GM19467 (cell line): ENCODE measurements around the gene CHRND.
A peak's percentile ranks its signal among the peaks of the same experiment; 100 is the strongest.

Experiments used
- ATAC-seq: cut with Tn5 transposase; IDR thresholded peaks from one replicate; pipeline ENCODE4 v1.9.1; 2021; ENCODE audit warnings: mild to moderate bottlenecking, moderate library complexity; ENCODE audit not compliant: unreplicated experiment

Gene CHRND

DNA sequence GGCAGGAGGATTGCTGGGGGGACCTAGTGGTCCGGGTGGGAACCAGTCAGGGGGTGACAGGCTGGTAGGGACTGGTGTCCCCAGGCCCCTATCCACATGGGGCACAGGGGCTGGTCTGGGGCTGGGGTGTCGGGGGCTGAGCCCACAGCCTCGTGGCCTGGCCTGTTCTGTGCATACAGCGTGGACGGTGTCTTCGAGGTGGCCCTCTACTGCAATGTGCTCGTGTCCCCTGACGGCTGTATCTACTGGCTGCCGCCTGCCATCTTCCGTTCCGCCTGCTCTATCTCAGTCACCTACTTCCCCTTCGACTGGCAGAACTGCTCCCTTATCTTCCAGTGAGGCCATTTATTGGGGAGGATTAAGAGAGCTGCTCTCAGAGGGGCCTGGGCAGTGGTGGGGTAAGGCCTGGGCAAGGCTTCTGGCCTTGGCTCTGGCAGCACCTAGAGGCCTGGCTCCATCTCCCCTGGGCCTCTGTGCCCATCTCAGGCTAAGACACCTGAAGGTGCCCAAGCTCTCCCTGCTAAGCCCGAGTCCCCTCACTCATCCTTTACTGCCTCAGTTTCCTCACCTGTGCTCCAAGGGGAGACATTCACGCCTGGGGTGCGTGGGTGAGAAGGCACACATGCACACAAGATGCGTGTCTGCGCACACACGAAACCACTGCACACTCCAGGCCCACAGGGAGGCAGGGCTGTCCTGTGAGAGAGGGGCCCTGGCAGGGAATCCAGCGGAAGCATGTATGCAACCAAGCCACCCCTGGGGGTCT is 15.4 kb downstream of the CHRND start:
- ATAC-seq, result no peak

DNA sequence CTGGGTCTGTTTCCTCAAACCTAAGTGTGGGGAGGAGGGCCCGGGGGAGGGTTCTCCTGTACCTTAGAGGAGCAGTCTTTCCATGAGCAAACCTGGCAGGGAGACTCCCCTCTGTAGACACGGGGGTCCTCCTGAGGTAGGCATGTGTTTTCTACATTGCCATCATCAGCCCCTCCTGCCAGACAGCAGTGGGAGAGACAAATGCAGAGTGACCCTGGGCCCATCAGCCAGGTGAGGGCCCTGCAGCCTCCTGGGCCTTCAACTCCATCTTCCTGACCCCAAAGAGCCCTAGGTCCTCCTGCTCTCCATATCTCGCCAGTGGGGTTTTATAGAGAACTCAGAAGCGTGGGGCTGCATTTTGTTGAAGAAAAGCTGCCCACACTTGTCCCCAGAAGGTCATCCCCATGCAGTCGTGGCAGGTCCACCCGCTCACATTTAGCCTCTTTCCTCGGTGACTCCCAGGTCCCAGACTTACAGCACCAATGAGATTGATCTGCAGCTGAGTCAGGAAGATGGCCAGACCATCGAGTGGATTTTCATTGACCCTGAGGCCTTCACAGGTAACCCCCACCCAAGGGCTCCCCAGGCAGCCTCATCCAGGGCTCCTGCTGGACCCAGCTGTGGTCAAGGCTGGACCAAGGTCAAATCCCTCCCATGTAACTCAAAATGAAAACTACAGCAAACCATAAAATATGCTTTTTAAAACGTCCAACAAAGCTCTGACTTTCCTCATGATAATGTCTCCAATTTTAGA is 16.2 kb downstream of the CHRND start:
- no peak for ATAC-seq

DNA sequence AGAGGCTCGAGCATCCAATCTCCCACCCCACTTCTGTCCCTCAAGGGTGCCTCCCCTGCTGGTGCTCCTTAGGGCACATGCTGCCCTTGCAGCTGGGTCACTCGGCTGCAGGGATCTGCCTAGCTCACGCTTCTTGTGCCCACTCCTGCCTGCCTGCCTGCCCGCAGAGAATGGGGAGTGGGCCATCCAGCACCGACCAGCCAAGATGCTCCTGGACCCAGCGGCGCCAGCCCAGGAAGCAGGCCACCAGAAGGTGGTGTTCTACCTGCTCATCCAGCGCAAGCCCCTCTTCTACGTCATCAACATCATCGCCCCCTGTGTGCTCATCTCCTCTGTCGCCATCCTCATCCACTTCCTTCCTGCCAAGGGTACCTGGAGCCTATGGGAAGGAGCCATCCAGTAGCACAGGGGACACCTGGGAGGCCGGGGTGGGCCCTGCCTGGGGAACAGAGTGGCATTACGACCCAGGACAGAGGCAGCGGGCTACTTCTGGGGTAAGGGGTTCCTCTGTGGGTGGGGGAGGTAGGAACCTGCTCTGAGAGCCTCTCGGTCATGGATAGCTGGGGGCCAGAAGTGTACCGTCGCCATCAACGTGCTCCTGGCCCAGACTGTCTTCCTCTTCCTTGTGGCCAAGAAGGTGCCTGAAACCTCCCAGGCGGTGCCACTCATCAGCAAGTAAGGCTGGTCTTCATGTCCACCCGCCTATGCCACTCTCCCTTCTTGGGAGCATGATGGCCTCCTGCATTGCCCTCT is 16.9 kb downstream of the CHRND start:
- ATAC-seq, result no peak

DNA sequence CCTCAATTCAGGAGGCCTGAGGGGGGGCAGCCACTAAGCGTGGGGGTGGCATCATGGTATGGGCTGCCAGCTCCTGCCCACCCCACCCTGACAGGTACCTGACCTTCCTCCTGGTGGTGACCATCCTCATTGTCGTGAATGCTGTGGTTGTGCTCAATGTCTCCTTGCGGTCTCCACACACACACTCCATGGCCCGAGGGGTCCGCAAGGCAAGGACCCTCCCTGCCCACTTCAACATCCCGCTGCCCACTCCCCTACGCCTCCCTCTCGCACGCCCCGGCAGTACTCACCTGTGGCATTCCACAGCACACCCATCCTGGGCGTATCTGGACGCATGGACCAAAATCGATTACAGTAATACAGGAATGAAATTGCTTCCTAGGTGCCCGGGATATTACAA is 17.5 kb downstream of the CHRND start:
- ATAC-seq, result no peak

DNA sequence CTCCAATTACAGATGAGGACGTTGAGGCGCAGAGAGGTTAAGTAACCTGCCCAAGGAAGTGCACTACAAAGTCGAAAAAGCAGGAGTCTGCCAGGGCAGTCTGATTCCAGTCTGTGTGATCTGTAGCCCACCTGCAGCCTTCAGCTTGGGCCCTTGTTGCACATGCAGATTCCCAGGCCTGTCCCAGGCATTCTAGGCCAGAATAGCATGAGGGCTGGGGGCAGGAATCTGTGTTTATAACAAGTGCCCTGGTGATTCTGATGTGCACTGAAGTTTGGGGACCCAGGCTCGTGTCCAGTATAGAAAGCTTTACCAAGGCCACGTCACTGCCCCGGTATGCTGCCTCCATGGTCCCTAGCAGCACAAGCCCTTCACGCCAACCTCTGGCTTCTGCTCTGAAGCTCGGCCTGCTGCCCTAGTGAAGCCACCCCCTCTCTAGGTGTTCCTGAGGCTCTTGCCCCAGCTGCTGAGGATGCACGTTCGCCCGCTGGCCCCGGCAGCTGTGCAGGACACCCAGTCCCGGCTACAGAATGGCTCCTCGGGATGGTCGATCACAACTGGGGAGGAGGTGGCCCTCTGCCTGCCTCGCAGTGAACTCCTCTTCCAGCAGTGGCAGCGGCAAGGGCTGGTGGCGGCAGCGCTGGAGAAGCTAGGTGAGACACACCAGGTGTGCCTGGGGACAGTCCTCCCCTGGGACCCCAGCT is 18.1 kb downstream of the CHRND start:
- no peak for ATAC-seq

DNA sequence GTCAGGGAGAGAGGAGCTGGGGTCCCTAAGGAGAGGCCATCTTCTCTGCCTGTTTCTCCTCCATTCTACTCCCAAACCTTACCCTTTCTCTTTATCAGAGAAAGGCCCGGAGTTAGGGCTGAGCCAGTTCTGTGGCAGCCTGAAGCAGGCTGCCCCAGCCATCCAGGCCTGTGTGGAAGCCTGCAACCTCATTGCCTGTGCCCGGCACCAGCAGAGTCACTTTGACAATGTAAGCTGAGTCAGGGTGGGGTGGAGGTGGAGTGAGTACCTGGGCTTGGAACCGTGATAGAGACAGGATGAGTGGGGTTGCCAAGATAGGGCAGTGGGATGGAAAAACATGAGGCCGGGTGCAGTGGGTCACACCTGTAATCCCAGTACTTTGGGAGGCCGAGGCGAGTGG is 18.7 kb downstream of the CHRND start:
- no peak for ATAC-seq

DNA sequence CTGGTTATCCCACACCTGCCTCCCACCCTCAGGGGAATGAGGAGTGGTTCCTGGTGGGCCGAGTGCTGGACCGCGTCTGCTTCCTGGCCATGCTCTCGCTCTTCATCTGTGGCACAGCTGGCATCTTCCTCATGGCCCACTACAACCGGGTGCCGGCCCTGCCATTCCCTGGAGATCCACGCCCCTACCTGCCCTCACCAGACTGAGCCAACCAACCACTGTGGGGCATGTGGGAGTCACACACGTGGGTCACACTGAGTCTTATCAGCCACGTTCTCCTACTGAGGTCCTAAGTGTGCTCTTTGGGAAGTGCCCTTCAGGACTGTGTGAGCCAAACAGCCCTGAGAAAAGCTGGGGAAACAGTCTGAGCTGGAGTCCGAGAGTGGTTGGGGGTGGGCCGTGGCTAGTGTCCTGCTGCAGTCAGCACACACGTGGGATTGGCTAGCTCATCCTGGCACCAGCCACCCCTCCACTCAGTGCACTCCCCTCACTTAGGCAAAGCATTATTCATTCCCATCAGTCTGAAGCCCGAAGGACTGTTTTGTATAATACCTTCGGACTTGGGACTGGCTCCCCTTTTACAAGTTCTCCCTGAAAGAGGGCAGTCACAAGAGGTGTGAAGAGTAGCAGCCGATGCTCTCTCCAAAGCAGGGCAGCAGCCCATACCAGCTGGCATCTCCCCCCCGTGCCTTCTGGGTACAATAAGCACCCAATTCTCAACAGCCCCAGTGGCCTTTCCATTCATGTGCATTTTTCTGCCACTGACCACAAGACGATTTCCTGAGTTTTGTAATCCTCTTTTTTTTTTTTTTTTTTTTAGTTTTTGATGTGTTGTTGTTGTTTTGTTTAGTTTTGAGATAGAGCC is 19.8 kb downstream of the CHRND start:
- no peak for ATAC-seq

DNA sequence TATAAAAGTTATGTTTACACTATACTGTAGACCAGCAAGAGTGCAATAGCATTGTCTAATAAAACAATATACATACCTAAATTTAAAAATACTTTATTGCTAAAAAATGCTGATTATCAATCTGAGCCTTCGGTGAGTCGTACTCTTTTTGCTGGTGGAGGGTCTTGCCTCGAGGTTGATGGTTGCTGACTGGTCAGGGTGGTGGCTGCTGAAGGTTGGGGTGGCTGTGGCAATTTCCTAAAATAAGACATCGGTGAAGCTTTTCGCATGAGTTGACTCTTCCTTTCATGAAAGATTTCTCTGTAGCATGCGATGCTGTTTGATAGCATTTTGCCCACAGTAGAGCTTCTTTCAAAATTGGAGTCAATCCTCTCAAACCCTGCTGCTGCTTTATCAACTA is 22.0 kb downstream of the CHRND start:
- no peak for ATAC-seq

DNA sequence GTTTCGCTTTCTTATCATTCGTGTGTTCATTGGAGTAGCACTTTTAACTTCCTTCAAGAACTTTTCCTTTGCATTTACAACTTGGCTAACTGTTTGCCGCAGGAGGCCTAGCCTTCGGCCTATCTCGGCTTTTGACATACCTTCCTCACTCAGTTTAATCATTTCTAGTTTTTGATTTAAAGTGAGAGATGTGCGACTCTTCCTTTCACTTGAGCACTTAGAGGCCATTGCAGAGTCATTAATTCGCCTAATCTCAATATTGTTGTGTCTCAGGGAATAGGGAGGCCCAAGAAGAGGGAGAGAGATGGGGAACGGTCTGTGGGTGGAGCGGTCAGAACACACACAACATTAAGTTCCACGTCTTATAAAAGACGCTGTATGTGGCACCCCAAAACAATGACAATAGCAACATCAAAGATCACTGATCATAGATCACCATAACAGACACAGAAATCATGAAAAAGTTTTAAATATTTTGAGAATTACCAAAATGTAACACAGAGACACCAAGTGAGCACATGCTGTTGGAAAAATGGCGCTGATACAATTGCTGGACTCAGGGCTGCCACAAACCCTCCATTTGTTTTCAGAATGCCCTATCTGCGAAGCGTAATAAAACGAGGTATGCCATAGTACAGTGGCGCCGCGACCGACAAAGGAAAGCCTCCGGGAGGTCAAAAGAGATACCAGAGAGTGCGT is 23.8 kb downstream of the CHRND start:
- no peak for ATAC-seq

DNA sequence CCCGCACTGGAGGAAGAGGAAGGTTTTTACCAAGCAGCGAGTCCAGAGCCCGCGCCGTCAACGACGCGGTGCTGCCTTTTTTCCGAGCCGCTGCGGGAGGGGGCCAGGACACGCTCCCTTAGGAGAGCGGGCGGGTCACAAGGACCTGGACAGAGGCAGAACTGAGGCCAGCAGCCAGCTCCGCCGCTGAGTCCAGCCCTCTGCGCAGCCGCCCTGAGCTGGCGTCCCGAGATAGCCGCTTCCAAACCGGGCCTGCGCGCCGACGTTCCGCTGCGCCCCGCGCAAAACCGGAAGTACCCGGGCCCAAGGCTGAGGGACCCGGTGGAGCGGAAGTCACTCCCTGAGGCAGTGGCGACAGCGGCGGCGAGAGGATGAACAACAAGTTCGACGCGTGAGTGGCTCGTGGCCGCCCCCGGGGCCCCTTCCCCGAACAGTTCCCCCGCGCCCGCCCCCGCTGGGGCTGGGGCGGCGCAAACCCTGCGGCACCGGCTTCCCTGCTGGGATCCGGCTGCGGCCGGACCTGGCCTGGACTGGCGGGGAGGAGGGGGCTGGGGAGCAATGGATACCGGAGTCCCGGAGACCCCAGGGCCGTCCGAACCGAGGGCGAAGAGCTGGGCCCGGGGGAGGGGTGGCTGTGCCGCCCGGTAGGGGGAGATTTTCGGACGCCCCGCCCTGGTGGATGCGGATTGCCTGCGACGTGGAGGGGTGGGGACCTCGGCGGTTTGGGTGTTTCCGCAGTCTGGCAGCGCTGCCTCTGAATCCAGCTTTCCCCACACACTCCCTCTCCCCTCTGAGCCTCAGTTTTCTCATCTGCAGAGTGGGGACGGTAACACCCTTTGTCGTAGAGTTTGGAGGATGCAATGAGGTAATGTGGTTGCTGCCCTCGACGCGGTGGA is 24.6 kb downstream of the CHRND start, which contains the start of the genes EIF4E2 and TIGD1:
EIF4E2 (plus strand) TSS at position 336 of the 896 bp plus-strand sequence; CDS start at position 372, 36 bp downstream.
TIGD1 (minus strand) TSS at position 204 of the 896 bp plus-strand sequence. CDS start 675 bp downstream, outside the sequence.
- ATAC-seq, result peak; percentile 84

DNA sequence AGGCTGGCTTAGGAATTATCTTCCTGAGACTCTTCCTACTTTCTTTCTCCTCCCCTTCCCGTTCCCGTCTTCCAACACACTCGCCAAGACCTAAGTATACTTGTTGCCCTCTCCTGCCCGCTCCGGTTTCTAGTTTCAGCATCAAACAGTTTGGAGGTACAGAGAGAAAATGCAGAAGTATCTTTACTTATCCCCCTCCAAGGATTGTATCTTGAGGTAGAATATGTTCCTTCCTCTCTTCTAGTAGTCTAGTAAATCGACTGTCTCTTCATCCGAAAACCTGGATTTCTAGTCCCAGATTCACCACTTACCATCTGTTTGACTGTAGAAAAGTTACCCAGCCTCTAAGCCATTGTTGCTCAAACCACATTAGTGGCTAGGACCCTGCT is 25.3 kb downstream of the CHRND start:
- no peak for ATAC-seq

DNA sequence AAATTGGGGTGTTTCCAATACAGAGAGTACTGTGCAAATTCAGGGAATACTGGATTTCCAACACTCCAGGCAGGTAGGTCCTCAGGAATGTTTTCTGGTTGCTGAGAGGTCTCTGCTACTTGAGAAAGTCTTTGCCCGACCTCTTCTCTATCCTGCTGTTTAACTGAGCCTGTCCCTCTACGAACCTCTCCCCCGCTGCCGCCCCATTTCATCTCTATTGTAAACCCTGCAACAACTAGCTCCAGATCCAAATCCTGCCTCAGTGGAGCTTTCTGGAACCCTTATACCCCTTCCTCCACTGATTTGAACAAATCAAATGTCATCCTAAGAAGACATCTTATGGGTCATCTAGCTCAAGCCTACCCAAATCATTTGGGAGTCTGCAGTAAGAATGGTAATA is 25.8 kb downstream of the CHRND start:
- ATAC-seq, result no peak

DNA sequence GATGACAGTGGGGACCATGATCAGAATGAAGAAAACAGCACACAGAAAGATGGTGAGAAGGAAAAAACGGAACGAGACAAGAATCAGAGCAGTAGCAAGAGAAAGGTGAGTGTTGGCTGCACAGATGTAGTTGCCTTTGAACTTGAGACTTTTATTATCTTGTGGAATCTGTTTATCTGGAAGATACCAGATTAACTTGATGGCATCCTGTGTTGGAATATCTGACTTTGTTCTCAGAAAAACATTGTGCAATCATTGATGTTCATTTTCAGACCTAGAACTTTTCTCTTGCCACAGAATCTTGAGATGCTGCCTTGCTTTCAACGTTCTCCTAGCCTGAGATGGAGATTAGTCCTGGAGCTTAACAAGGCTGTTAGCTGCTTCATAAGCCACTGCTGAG is 30.5 kb downstream of the CHRND start:
- ATAC-seq, result no peak

DNA sequence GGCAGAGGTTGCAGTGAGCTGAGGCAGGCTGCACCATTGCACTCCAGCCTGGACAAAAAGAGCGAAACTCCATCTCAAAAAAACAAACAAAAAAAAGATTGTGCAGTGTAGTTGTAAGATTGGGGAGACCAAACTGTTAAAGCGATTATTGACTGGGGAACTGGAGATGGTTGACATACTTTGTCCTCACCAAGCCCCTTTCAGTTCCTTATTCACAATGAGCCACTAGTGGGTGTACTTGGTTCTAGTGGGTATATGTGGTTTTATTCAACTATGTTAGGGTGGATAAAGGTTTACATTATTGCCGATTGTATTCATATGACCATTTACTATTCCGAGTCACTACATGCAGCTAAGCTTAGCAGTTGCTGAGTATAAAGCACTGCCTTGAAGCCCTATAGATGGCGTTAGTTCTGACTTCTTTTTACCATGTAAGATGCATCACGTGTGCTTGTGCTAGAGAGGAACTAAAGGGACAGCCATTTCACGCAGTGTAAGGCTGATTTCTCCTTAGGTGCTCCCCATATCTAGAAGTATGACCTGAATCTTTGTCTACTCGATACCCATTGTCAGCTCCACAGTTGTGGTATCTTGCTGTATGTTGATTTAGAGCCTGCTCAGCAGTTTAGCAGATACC is 36.7 kb downstream of the CHRND start:
- no peak for ATAC-seq

DNA sequence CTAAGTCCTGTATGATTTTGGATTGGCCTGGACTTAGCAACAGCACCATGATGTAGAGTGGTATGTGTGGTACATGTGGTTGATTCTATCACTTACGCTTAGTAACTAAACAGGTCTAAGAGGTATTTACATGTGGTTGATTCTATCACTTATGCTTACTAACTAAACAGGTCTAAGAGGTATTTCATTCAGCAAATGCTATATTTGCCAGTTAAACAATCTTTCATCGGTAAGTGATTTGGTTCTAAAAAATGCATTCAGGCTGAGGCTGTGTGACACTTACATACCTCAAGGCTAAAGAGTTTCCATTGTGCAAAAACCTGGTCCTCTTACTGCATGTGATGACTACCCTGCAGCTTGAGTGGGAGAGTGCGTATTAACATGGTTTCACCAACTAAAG is 37.6 kb downstream of the CHRND start:
- no peak for ATAC-seq

DNA sequence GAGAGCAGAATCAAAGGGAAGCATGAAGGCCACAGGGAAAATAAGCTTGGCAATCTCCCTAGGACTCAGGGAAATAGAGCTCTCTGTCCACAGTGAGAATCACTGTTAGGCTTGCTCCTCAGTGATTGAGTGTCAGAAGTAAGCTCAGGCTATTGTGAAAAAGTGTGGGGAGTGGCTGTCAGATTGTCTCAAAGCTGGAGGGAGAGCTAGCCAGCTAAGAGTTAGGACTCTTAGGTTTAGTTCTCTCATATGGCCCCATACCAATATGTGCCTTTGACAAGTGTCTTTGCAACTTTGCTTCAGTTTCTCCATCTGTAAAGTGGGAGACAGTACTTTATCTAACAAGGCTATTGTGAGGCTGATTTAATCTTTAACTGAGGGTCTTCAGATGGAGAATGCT is 41.8 kb downstream of the CHRND start:
- no peak for ATAC-seq

DNA sequence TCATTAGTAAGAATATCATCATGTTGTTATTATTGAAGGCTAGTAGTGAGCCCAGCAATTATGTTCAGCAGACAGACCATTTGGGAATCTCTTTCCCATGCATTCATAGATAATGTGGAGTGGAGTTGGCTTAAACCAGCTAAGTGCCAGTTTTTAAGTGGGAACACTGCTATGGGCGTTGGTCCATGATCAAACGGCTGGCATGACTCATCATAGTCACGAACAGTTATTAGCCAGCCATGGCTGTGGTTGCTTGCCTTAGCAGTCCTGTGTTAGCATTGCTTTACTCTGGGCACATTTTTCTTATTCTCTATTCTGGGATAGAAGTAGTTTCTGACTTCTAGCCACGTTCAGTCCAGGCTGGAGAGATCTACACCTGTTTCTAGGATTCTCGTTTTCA is 42.2 kb downstream of the CHRND start:
- no peak for ATAC-seq

DNA sequence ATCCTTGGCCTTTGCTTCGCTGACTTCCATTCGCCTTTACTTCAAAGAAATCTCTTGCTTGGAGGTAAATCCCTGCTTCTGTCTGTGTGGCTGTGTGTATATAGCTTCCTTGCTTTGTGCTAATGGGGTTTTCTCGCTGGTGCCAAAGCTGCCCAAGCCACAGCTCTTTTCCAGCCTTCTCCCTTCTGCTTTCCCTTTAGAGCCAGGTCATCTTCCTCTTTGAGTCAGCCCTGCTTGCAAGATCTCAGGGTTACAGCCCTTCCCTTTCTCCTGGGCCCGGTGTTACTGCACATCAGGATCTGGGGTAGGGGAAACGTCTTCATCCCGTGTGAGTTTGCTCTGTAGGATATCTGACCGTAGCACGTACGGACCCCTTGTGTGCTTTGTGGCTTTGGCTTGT is 43.6 kb downstream of the CHRND start:
- ATAC-seq, result no peak
